ENCODE measurements around the gene UBR3.
"Not testable (repeated sequence)": the region's sequence is repeated elsewhere in the genome, so short reads cannot be mapped to it uniquely, and the experiment has no call there.

The UBR3 gene

DNA sequence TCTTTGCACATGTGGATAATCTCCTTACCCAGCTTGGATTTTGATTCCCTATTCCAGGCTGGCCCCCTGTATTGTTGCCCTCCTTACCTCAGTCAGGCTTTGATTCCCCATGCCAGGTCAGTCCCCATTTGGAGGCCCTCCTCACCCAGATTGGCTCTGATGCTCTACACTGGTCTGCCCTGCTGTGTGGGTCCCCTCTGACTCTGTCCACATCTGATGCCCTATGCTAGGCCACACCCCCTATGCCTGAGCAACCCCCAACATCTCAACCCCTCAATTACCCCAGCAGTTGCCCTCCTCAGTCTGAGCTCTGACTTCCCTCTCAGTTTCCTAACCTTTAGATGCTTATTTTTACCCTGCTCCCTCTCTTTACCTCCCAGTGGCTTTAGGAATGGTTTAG lies 89.4 kb downstream of the UBR3 start:
- no peak overlapping the region for H3K4me3 ChIP-seq (ENCODE audit: low read length)
- no peak for TF ChIP-seq ZNF274 (IDR thresholded peaks at IDR 0.05; ENCODE audit: low read depth, low read length)

DNA sequence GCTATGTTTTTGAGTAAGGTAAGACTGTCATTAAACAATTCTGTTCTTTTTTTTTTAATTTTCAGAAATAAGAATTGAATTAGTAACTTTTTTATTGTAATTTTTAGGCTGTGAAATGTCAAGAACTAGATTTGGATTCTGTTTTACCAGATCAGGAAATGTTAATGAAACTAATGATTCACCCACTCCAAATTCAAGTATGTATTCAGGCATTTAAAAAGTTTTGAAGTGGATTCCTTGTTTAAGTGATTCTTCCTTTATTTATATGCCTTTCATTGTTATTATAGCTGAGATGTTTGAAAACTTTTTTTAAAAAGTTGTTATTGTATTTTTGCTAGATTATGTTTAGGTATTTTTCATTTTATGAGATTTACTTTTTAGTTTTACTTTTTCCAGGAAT lies 96.7 kb downstream of the UBR3 start:
- H3K4me3 ChIP-seq (ENCODE audit: low read length), result no peak overlapping the region
- TF ChIP-seq ZNF274 (IDR thresholded peaks at IDR 0.05; ENCODE audit: low read depth, low read length), result no peak

DNA sequence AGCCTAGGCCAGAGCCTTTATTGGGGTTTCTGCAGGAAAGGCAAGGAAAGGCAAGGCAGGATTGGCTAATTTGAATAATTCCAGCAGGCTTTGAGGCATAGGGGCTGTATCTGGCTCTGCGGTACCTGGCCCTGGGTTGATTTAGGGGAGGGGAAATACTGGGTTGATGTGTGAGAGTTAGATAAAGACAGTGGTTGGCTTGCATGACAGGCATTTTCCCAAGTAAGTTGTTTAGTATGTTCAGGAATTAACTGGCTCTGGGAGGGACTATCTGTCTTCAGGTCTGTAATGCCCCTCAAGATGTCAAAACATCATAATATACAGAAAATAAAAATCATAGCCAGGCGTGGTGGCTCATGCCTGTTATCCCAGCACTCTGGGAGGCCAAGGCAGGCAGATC lies 98.7 kb downstream of the UBR3 start:
- no peak overlapping the region for H3K4me3 ChIP-seq (ENCODE audit: low read length)
- TF ChIP-seq ZNF274 (IDR thresholded peaks at IDR 0.05; ENCODE audit: low read depth, low read length), result no peak

DNA sequence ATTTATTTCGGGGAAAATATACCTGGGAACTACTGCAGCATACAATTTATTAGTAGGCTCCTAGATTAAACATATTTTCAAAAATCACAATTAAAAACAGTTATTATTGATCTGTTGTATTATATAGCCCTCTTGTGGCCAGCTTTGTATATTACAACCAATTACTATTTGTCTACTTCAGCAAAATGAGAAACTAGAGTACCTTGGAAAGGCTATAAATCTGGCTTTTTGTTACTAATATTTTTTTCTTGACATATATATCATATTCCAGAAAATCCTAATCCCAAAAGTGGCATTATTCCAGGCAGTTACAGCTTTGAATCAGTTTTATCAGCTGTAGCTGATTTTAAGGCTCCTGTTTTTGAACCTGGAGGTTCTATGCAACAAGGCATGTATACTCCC lies 101.2 kb downstream of the UBR3 start:
- TF ChIP-seq ZNF274 (IDR thresholded peaks at IDR 0.05; ENCODE audit: low read depth, low read length), result no peak
- H3K4me3 ChIP-seq (ENCODE audit: low read length), result no peak overlapping the region

DNA sequence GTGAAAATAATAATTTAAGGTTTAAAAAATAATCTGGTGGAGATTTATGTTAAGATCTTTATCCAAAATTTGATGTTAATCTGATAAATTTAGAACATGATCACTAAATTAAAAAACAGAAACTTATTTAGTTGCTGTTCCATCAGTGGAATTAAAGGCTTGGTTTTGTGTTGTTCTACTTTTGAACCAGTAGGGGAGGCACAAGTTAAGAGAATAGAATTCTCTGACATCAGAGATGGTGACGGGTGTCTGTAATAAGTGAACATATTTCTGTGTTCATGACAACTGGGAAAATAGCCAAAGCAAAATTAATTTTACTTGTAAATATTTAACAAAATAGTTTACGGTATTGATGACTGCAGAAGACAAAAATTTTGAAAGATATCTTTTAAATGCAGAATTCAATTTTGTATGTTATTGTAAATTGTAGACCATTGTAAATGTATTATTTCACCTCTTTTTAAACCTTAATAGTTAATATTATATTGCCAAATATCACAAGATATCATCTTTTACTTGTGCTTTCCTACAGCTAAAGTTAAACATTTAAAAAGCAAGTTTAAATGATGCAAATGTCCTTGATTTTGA lies 106.0 kb downstream of the UBR3 start:
- no peak overlapping the region for H3K4me3 ChIP-seq (ENCODE audit: low read length)
- no peak for TF ChIP-seq ZNF274 (IDR thresholded peaks at IDR 0.05; ENCODE audit: low read depth, low read length)

DNA sequence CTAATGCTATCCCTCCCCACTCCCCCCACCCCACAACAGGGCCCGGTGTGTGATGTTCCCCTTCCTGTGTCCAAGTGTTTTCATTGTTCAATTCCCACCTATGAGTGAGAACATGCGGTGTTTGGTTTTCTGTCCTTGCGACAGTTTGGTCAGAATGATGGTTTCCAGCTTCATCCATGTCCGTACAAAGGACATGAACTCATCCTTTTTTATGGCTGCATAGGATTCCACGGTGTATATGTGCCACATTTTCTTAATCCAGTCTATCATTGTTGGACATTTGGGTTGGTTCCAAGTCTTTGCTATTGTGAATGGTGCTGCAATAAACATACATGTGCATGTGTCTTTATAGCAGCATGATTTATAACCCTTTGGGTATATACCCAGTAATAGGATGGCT lies 109.4 kb downstream of the UBR3 start:
- H3K4me3 ChIP-seq (ENCODE audit: low read length), result not testable (repeated sequence)

DNA sequence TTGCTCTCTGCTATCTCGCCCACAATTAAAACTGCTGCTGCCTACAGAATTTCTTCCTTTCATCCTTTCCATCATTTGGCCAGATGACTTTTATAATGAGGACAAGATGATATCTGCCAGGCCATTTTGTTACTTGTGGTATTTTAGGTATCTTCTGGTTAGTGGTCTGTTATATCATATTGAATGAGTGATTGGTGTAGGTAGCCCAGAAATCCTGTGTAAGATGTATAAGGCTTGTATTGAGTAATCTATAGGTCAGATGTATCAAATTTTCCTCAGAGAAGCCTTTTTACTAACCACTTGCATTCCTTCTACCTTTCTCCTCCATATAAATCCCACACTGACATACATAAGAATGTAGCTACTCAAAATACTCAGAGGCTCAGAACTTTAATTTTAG lies 118.3 kb downstream of the UBR3 start:
- no peak for TF ChIP-seq ZNF274 (IDR thresholded peaks at IDR 0.05; ENCODE audit: low read depth, low read length)
- H3K4me3 ChIP-seq (ENCODE audit: low read length), result no peak overlapping the region

DNA sequence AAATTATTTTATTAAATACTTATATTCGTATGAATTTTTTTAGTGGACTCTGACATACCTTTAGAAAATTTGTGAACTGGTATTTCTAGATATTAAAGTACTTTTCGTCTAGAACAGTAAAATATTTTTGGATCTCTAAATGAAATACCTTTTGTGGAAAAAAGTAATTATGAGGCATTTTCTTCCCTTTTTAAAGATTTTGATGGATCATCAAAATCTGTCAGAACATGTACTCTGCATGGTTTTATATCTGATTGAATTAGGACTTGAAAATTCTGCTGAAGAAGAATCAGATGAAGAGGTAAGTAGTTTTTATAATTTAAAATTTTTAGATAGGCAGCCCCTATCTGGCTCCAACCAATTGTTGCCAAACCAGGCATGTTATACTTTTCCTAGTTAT lies 118.8 kb downstream of the UBR3 start:
- no peak for TF ChIP-seq ZNF274 (IDR thresholded peaks at IDR 0.05; ENCODE audit: low read depth, low read length)
- no peak overlapping the region for H3K4me3 ChIP-seq (ENCODE audit: low read length)

DNA sequence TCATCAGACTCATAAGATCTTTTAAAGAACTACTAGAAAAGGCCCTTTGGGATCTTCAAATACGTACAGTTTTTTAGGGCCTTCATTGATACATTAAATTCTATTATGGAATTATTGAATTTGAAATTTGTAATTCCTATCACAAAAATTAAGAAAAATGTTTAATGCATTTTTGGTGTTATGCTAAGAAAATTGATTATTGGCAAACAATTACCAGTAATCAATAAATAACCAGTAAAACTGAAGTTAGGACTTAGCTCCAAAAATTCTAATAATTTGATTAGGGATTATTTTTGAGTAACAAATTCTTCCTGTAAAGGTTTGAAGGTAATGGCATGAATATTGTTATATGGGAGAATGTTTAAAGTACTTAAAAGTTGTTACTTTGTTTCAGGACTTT lies 119.3 kb downstream of the UBR3 start:
- no peak for TF ChIP-seq ZNF274 (IDR thresholded peaks at IDR 0.05; ENCODE audit: low read depth, low read length)
- no peak overlapping the region for H3K4me3 ChIP-seq (ENCODE audit: low read length)

DNA sequence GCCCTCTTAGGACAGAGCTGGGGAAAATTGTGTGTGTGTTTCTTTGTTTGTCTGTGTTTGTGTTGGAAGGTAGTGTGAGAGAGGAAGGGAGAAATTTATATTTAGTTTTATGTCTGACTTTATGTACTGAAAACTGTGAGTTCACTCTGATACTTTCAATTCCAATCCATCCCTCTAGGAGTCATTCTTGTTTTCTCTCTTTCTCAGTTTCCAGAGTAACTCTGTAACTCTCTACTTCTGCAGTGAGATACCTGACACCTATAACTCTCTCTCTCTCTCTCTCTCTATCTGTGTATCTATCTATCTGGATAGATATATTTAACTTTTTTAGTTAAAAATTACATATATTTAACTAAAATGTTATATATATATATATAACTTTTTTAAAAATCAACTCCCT lies 128.7 kb downstream of the UBR3 start:
- H3K4me3 ChIP-seq (ENCODE audit: low read length), result no peak overlapping the region
- TF ChIP-seq ZNF274 (IDR thresholded peaks at IDR 0.05; ENCODE audit: low read depth, low read length), result no peak

DNA sequence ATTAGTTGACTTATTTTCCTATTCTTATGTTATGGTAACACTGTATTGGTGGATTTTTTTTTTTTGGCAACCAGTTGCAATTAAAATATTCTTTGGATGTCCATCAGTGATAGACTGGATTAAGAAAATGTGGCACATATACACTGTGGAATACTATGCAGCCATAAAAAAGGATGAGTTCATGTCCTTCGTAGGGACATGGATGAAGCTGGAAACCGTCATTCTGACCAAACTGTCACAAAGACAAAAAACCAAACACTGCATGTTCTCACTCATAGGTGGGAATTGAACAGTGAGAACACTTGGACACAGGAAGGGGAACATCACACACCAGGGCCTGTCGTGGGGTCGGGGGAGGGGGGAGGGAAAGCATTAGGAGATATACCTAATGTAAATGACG lies 130.0 kb downstream of the UBR3 start:
- not testable (repeated sequence) for H3K4me3 ChIP-seq (ENCODE audit: low read length)

DNA sequence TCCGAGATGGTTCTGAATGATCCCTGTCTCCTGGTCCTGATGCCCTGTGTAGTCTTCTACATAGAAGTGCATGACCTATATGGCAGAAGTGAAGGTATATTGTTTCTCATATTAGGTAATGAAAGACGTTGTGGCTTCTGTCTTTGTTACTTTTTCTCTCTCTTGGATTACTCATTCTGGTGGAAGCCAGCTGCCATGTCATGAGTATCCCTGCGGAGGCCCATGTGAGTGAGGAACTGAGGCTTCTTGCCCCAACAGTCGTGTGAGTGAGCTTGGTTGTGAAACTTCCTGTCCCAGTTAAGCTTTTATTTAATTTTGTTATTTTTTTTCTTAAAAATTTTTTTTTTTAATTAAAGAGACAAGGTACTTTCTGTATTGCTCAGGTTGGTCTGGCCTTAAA lies 134.7 kb downstream of the UBR3 start:
- no peak for TF ChIP-seq ZNF274 (IDR thresholded peaks at IDR 0.05; ENCODE audit: low read depth, low read length)
- H3K4me3 ChIP-seq (ENCODE audit: low read length), result no peak overlapping the region

DNA sequence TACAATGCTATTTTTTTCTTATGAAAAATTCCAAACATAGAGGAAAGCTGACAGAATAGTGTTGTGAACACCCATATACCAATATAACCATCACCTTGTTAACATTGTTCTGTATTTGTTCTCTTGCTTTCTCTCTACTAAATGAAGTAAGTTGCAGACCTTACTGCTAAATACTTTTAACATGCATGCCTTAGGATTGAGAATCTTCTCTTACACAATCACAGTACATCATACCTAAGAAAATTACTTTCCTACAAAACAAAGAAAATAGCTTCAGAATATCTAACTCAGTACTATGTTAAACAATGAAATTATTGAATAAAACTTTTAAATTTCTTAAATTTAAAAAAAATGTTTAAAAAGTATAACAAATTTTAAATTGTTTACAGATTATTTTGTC lies 136.5 kb downstream of the UBR3 start:
- H3K4me3 ChIP-seq (ENCODE audit: low read length), result no peak overlapping the region
- TF ChIP-seq ZNF274 (IDR thresholded peaks at IDR 0.05; ENCODE audit: low read depth, low read length), result no peak

DNA sequence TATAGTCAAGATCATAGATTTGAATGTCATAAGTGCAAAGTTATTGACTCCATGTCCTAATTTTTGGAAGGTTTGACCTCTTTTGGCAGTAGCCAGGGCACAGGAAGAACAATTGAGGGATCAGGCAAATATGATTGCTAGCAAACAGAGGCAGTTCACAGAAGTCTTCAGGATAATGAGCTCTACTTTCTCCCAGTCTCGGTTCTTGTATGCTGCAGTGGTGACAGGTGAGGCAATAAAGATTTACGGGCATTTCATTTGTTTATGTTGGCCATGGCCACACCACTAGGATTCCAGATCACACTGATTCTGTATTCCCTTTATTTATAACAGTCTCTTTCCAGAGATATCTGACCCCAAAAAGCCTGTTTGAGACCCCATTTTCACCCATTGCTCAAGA lies 137.5 kb downstream of the UBR3 start:
- H3K4me3 ChIP-seq (ENCODE audit: low read length), result no peak overlapping the region
- no peak for TF ChIP-seq ZNF274 (IDR thresholded peaks at IDR 0.05; ENCODE audit: low read depth, low read length)

DNA sequence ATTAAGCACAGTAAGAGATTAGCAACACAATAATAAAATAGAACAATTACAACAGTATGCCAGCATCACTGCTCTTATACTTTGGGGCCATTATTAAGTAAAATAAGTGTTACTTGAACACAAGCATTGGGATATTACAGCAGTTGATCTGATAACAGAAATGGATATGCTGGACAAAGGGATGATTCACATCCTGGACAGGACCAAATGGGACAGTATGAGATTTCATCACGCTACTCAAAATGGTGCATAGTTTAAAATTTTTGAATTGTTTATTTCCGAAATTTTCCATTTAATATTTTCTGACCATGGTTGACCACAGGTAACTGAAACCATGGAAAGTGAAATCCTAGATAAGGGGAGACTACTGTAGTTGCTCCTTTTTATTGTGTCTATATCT lies 138.2 kb downstream of the UBR3 start:
- no peak for TF ChIP-seq ZNF274 (IDR thresholded peaks at IDR 0.05; ENCODE audit: low read depth, low read length)
- no peak overlapping the region for H3K4me3 ChIP-seq (ENCODE audit: low read length)

DNA sequence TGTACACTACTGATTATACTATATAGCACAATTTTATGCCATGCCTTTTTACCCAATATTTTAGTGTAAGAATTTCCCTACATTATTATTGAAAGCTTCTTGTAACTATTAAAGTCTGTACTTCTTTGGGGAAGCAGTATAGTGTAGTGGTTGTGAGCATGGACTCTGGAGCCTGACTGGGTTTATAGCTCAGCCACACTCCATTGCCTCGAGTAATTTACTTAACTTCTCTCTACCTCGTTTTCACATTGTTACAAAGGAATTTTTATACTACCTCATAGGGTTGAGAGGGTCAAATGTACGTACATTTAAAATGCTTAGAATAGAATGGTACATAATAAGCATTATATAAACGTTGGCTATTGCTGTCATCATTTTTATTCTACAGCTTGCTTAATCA lies 139.2 kb downstream of the UBR3 start:
- H3K4me3 ChIP-seq (ENCODE audit: low read length), result no peak overlapping the region
- TF ChIP-seq ZNF274 (IDR thresholded peaks at IDR 0.05; ENCODE audit: low read depth, low read length), result no peak

DNA sequence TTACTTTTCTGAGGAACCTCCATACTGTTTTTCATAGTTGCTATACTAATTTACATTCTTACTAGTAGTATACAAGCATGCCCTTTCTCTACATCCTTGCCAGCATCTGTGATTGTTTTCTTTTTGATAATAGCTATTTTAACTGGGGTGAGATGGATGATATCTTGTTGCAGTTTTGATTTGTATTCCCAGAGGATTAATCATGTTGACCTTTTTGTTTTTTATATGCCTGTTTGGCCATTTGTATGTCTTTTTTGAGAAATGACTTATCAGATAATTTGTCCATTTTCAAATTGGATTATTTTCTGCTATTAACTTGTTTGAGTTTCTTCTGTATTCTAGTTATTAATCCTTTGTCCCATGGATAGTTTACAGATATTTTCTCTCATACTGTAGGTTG lies 141.5 kb downstream of the UBR3 start:
- TF ChIP-seq ZNF274 (IDR thresholded peaks at IDR 0.05; ENCODE audit: low read depth, low read length), result no peak
- H3K4me3 ChIP-seq (ENCODE audit: low read length), result no peak overlapping the region

All from GM08714 (cell line).